GM12878 (cell line): ENCODE data around the gene IFT81. TPM values are rescaled to one million over a fixed set of nuclear protein-coding genes. Genes with fewer than 3 reads are reported as not detected.

ENCODE experiments used
- ATAC-seq: fragments of 200-7000 bp; cut with Tn5 transposase; 3 replicates; pipeline ENCODE4 v1.9.1; 2020; ENCODE audit warnings: mild to moderate bottlenecking, moderate library complexity
- BruUV-seq: library from RNA; stranded (reverse); fragments of 400-500 nt; replicated peaks from 2 replicates; lab custom pipeline; 2021; lab: Mats Ljungman, UMichigan
- CTCF ChIA-PET: fragments of 300-600 bp; sonication (Branson Sonifier 250); formaldehyde crosslinking; extraction: SDS; loops from one replicate; lab custom pipeline; 2021; ENCODE audit warnings: inconsistent platforms; lab: Yijun Ruan, JAX
- POLR2A ChIA-PET: fragments of 350-600 bp; formaldehyde crosslinking; extraction: SDS; loops from one replicate; lab custom pipeline; 2021; ENCODE audit warnings: inconsistent platforms; lab: Charles Lee
- RAD21 ChIA-PET: fragments of 300-600 bp; sonication (Branson Sonifier 250); formaldehyde crosslinking; loops from one replicate; lab custom pipeline; 2023; ENCODE audit warnings: antibody characterized with exemption; ENCODE audit not compliant: unreplicated experiment; lab: Charles Lee
- SMC1A ChIA-PET: fragments of 300-600 bp; sonication (Branson Sonifier 250); formaldehyde crosslinking; loops from one replicate; lab custom pipeline; 2023; ENCODE audit not compliant: unreplicated experiment, uncharacterized antibody; lab: Charles Lee
- DNase-seq: peaks from one replicate; pipeline ENCODE4 v3.0.0-alpha.2; 2011; ENCODE audit warnings: low read depth, low spot score
- FAIRE-seq: peaks from 3 replicates; lab custom pipeline; 2011; peaks lifted over from hg19 to GRCh38; lab: Jason Lieb, UNC
- H2AFZ ChIP-seq: 2 replicates; pipeline ENCODE4 v1.6.0; 2011; ENCODE audit warnings: low read depth, low read length, control low read depth; ENCODE audit not compliant: control insufficient read depth
- H3K27ac ChIP-seq: 2 replicates; pipeline ENCODE4 v1.5.1; 2011; ENCODE audit warnings: control low read depth; ENCODE audit not compliant: control insufficient read depth, insufficient read depth
- H3K27me3 ChIP-seq, 2 experiments: replicated peaks in 1 of 2; 2 replicates each; pipeline versions ENCODE4 v1.6.0 to v1.6.1; 2011; ENCODE audit warnings: low read length in 1 of 2; ENCODE audit not compliant: control insufficient read depth in 2 of 2, insufficient read depth in 2 of 2
- H3K36me3 ChIP-seq, 2 experiments: 2 replicates each; pipeline ENCODE4 v1.5.1; 2011; ENCODE audit warnings: low read length in 1 of 2; ENCODE audit not compliant: control insufficient read depth in 2 of 2, insufficient read depth in 2 of 2
- H3K4me1 ChIP-seq: 2 replicates; pipeline ENCODE4 v1.6.1; 2011; ENCODE audit warnings: mild to moderate bottlenecking, low read length, moderate library complexity, mixed read lengths; ENCODE audit not compliant: control insufficient read depth, insufficient read depth
- H3K4me2 ChIP-seq: 2 replicates; pipeline ENCODE4 v1.6.0; 2011; ENCODE audit warnings: control low read depth; ENCODE audit not compliant: control insufficient read depth, insufficient read depth
- H3K4me3 ChIP-seq: fragments of 200-600 bp; sonication (generic); 2 replicates; pipeline ENCODE4 v1.5.1; 2016
- H3K79me2 ChIP-seq: 2 replicates; pipeline ENCODE4 v1.6.0; 2011; ENCODE audit warnings: low read length; ENCODE audit not compliant: control insufficient read depth, insufficient read depth
- H3K9ac ChIP-seq: 2 replicates; pipeline ENCODE4 v1.8.0; 2011; ENCODE audit warnings: low read length, control low read depth, mixed read lengths; ENCODE audit not compliant: control insufficient read depth, insufficient read depth
- H3K9me3 ChIP-seq: replicated peaks from 3 replicates; pipeline ENCODE4 v1.5.1; 2011; ENCODE audit warnings: mild to moderate bottlenecking, low read length; ENCODE audit not compliant: control insufficient read depth, insufficient read depth
- H4K20me1 ChIP-seq: 2 replicates; pipeline ENCODE4 v1.6.0; 2011; ENCODE audit not compliant: control insufficient read depth, insufficient read depth
- ATF7 ChIP-seq: fragments of 450-650 bp; IDR thresholded peaks from 2 replicates; pipeline ENCODE4 v1.6.1; 2016; ENCODE audit warnings: low read depth, mild to moderate bottlenecking
- FOXM1 ChIP-seq: IDR thresholded peaks from 2 replicates; pipeline ENCODE4 v1.6.1; 2012; ENCODE audit warnings: low read depth, mild to moderate bottlenecking, inconsistent platforms, low read length, moderate library complexity
- NFYB ChIP-seq: IDR thresholded peaks from 2 replicates; pipeline ENCODE4 v1.6.1; 2011; ENCODE audit warnings: low read depth, mild to moderate bottlenecking, low read length, improper control_type of control experiment, moderate library complexity; ENCODE audit not compliant: insufficient read depth
- SIN3A ChIP-seq: IDR thresholded peaks from 2 replicates; pipeline ENCODE4 v1.6.1; 2012; ENCODE audit warnings: low read depth, low read length, improper control_type of control experiment
- SP1 ChIP-seq: IDR thresholded peaks from one replicate; pipeline ENCODE4 v1.6.1; 2011; ENCODE audit warnings: low read depth, low read length
- USF1 ChIP-seq: IDR thresholded peaks from 2 replicates; pipeline ENCODE4 v1.6.1; 2011; ENCODE audit warnings: borderline replicate concordance, low read depth, mild to moderate bottlenecking, moderate library complexity, mixed read lengths, low read length; ENCODE audit not compliant: insufficient read depth; ENCODE audit errors: extremely low read length
- YY1 ChIP-seq: IDR thresholded peaks from 2 replicates; pipeline ENCODE4 v1.6.1; 2011; ENCODE audit warnings: low read depth, mild to moderate bottlenecking, low read length
- WGBS: methylation state at CpG from one replicate; pipeline ENCODE4 v1.1.6; 2016; ENCODE audit warnings: low lambda C conversion rate; ENCODE audit not compliant: insufficient replicate concordance, insufficient coverage; ENCODE audit errors: missing lambda C conversion rate; 5-methylcytosine and 5-hydroxymethylcytosine counted together
- in situ Hi-C: fragments of 300-500 bp; cut with MboI; formaldehyde crosslinking; loops from 9 replicates; pipeline ENCODE4 v1.14.3; 2018; ENCODE audit warnings: mixed read lengths
- intact Hi-C: fragments of 100-400 bp; cut with micrococcal nuclease; formaldehyde crosslinking; loops from one replicate; pipeline ENCODE4 v1.14.2; 2022; ENCODE audit not compliant: unreplicated experiment
- polyA plus RNA-seq, 11 experiments: library from polyadenylated mRNA; depleted of rRNA in 4 of 11; unstranded in 6 of 11; stranded (reverse) in 5 of 11; fragments of >200 nt; fragmentation: Nextera tagmentation in 4 of 11; fragmentation: Illumina TruSeq in 1 of 11; extraction: Ambion mirVana in 4 of 11; extraction: Trizol in 1 of 11; gene quantifications; 1 replicate in 1 of 11; 2 replicates in 10 of 11; pipeline versions ENCODE4 v1.2.1 to v1.2.3, GENCODE V29; 2011 to 2016; ENCODE audit warnings: inconsistent platforms in 2 of 11, missing spikeins in 2 of 11, low read depth in 1 of 11
- total RNA-seq, 4 experiments: library from RNA; depleted of rRNA in 3 of 4; stranded (reverse); fragments of >200 nt in 3 of 4; fragmentation: Illumina TruSeq in 1 of 4; extraction: Trizol in 1 of 4; gene quantifications; 2 replicates each; pipeline versions ENCODE4 v1.2.1 to v1.2.3, GENCODE V29; 2013 to 2021
- TF ChIP-seq, protein P1 (sequence below): IDR thresholded peaks from 2 replicates; pipeline ENCODE4 v1.6.1; 2011; ENCODE audit warnings: mild to moderate bottlenecking, low read depth, low read length, moderate library complexity; ENCODE audit not compliant: insufficient replicate concordance
- TF ChIP-seq, protein P2 (sequence below): fragments of 450-650 bp; IDR thresholded peaks from 2 replicates; pipeline ENCODE4 v1.6.1; 2016; ENCODE audit warnings: mild to moderate bottlenecking
- TF ChIP-seq, protein P3 (sequence below): fragments of 450-650 bp; formaldehyde crosslinking; IDR thresholded peaks from 2 replicates; pipeline ENCODE4 v1.4.0; 2020; ENCODE audit warnings: mild to moderate bottlenecking, moderate library complexity
- TF ChIP-seq, protein P4 (sequence below): fragments of 450-650 bp; IDR thresholded peaks from 2 replicates; pipeline ENCODE4 v1.6.1; 2014; ENCODE audit warnings: mild to moderate bottlenecking

IFT81 gene
- total and polyA plus RNA-seq, 10 of the 15 experiments (the other 5 are each of a cell fraction or from before 2014, with no cell fraction given), result 4.1 to 9.9 (median 5.6) TPM

DNA sequence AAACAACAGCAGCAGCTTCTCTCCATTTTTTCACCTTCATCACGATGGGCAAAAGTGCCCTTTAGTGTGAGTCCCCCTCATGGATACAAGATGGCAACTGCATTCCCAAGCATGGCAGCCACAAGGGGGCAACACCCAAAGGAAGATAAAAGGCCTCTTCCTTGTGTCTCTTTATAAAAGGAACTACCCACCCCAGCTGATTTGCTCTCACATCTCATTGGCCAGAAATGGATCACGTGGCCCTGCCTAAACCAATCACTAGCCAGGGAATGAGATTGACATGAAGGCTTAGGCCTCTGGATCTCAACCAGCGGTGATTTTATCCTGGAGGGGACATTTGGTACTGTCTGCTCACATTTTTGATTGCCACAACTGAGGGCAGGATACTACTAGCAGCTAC, 21.9 kb upstream of the IFT81 start (continued):
- TF ChIP-seq YY1 (peak; percentile 67; the same call in 1 of the 2 replicates), NFYB (peak; percentile 92), SIN3A (no peak)
- TF ChIP-seq, protein P1, sequence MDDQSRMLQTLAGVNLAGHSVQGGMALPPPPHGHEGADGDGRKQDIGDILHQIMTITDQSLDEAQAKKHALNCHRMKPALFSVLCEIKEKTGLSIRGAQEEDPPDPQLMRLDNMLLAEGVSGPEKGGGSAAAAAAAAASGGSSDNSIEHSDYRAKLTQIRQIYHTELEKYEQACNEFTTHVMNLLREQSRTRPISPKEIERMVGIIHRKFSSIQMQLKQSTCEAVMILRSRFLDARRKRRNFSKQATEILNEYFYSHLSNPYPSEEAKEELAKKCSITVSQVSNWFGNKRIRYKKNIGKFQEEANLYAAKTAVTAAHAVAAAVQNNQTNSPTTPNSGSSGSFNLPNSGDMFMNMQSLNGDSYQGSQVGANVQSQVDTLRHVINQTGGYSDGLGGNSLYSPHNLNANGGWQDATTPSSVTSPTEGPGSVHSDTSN, result peak; percentile 72
- TF ChIP-seq, protein P2, sequence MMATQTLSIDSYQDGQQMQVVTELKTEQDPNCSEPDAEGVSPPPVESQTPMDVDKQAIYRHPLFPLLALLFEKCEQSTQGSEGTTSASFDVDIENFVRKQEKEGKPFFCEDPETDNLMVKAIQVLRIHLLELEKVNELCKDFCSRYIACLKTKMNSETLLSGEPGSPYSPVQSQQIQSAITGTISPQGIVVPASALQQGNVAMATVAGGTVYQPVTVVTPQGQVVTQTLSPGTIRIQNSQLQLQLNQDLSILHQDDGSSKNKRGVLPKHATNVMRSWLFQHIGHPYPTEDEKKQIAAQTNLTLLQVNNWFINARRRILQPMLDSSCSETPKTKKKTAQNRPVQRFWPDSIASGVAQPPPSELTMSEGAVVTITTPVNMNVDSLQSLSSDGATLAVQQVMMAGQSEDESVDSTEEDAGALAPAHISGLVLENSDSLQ, result peak; percentile 86
- TF ChIP-seq, all 136 proteins: peak for 11

DNA sequence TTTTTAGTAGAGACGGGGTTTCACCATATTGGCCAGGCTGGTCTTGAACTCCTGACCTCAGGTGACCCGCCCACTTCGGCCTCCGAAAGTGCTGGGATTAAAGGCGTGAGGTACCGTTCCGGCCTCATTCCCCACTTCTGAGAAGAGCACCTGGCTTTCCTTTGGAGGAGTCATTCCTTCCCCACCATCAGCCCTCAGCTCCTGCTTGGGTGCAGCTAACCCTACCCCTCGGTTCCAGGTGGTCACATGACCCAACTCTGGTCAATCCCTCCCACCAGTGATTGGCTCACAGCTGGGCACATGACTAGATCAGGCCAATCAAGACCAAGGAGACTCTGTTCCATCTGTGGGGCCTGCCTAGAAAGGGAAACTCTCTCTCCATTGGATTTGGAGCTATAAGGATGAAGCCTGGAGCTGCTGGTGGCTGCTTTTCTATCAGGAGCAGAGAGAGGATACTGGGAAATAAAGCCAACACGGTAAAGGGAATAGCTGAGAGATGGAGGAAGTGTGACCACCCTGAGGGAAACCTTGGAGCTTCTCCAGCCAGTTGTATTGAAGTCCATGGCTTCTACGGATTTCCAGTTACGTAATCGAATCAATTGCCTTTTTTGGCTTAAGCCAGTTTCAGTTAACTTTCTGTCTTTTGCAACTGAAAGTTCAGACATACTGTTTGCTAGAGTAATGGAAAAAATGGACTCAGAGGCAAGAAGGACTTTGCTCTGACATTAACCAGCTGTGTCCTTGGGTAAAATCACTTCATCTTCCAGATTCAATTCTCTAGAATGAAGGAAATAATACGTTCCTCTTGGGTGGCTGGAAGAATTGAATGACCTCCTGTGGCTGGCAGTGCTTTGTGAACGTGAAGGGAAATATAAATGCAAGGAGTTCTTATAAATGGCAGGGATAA, 19.7 kb upstream of the IFT81 start:
- no peak overlapping the region for H3K27ac ChIP-seq
- TF ChIP-seq USF1, result peak; percentile 64
- TF ChIP-seq NFYB, result peak; percentile 59; the same call in 1 of the 2 replicates
- TF ChIP-seq FOXM1, result no peak
- TF ChIP-seq ATF7, result peak; percentile 46
- no peak for TF ChIP-seq SP1
- TF ChIP-seq, protein P3, sequence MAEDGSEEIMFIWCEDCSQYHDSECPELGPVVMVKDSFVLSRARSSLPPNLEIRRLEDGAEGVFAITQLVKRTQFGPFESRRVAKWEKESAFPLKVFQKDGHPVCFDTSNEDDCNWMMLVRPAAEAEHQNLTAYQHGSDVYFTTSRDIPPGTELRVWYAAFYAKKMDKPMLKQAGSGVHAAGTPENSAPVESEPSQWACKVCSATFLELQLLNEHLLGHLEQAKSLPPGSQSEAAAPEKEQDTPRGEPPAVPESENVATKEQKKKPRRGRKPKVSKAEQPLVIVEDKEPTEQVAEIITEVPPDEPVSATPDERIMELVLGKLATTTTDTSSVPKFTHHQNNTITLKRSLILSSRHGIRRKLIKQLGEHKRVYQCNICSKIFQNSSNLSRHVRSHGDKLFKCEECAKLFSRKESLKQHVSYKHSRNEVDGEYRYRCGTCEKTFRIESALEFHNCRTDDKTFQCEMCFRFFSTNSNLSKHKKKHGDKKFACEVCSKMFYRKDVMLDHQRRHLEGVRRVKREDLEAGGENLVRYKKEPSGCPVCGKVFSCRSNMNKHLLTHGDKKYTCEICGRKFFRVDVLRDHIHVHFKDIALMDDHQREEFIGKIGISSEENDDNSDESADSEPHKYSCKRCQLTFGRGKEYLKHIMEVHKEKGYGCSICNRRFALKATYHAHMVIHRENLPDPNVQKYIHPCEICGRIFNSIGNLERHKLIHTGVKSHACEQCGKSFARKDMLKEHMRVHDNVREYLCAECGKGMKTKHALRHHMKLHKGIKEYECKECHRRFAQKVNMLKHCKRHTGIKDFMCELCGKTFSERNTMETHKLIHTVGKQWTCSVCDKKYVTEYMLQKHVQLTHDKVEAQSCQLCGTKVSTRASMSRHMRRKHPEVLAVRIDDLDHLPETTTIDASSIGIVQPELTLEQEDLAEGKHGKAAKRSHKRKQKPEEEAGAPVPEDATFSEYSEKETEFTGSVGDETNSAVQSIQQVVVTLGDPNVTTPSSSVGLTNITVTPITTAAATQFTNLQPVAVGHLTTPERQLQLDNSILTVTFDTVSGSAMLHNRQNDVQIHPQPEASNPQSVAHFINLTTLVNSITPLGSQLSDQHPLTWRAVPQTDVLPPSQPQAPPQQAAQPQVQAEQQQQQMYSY (CRISPR knock-in tag), result no peak
- TF ChIP-seq, protein P4, sequence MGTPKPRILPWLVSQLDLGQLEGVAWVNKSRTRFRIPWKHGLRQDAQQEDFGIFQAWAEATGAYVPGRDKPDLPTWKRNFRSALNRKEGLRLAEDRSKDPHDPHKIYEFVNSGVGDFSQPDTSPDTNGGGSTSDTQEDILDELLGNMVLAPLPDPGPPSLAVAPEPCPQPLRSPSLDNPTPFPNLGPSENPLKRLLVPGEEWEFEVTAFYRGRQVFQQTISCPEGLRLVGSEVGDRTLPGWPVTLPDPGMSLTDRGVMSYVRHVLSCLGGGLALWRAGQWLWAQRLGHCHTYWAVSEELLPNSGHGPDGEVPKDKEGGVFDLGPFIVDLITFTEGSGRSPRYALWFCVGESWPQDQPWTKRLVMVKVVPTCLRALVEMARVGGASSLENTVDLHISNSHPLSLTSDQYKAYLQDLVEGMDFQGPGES, result no peak

More for the DNA sequence above, 19.7 kb upstream of the IFT81 start:
- BruUV-seq, result no TSS peak
- Histone ChIP-seq H3K27me3 (no peaks in the 10 kb centered on the region), H3K79me2 (no peaks in the 10 kb centered on the region), H3K36me3 (no peaks in the 10 kb centered on the region; a peak in 1 of 4 replicates), H3K4me3 (no peak overlapping the region), H3K9ac (no peak overlapping the region), H2AFZ (no peak overlapping the region), H3K4me2 (no peak overlapping the region), H4K20me1 (no peaks in the 10 kb centered on the region; the same call in 1 of the 2 replicates), H3K9me3 (no peaks in the 10 kb centered on the region), H3K4me1 (peaks cover 9% of the 10 kb centered on the region; the same call in 1 of the 2 replicates)
- intact Hi-C loops, result loop anchor here (5.0 kb wide), 1 partner anchor 783 kb away; no protein-coding TSS in a partner anchor
- RAD21 ChIA-PET, result interaction anchor here (4.0 kb wide), 1 partner anchor 327 kb away, joined by 29 read pairs; no protein-coding TSS in a partner anchor
- in situ Hi-C loops, result loop anchor here (5.0 kb wide), 3 partner anchors 138 to 508 kb away; partner anchors contain the start of gene TCTN1
- 85% methylated on average over 14 of the region's 14 CpGs for WGBS
- ATAC-seq (no peak), FAIRE-seq (no peak), DNase-seq (no peak)
- SMC1A ChIA-PET, result interaction anchor here (0.6 to 1.9 kb wide), 10 partner anchors 11 to 396 kb away, joined by 3 to 6 read pairs (median 4); no protein-coding TSS in a partner anchor
- POLR2A ChIA-PET, result no interaction called here
- CTCF ChIA-PET, result interaction anchor here (0.6 to 7.4 kb wide), 8 partner anchors 75 to 783 kb away, joined by 3 to 59 read pairs (median 4); partner anchors contain the start of gene GPN3
